HG02759 (cell line): ENCODE data around the gene MBTPS1.
"Not testable (repeated sequence)": the region's sequence is repeated elsewhere in the genome, so short reads cannot be mapped to it uniquely, and the experiment has no call there.

Source experiments
- ATAC-seq: cut with Tn5 transposase; IDR thresholded peaks from one replicate; pipeline ENCODE4 v1.9.1; 2021; ENCODE audit warnings: mild to moderate bottlenecking, moderate library complexity; ENCODE audit not compliant: unreplicated experiment

The MBTPS1 gene

GRCh38 chr16:84137769-84138357, 21.1 kb upstream of the MBTPS1 start:
- ATAC-seq = no peak

DNA sequence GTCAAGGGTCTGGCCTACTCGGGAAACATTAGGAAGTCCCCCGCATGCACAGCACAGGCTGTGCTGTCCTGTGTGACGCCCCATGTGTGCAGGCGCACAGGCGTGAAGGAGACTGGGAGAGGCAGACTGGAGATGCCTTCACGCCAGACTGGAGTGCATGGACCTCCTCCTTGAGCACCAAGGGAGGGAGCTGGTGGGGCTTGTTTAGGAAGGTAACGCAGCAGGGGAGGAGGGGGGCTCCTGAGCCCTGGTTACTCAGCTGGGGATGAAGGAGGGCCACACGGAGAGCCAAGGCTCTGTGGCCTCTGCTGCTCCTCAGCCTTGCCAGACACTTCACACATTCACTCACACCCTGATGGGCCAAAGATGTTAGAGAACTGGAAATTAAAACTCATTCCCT, 20.5 kb upstream of the MBTPS1 start:
- ATAC-seq = no peak

DNA sequence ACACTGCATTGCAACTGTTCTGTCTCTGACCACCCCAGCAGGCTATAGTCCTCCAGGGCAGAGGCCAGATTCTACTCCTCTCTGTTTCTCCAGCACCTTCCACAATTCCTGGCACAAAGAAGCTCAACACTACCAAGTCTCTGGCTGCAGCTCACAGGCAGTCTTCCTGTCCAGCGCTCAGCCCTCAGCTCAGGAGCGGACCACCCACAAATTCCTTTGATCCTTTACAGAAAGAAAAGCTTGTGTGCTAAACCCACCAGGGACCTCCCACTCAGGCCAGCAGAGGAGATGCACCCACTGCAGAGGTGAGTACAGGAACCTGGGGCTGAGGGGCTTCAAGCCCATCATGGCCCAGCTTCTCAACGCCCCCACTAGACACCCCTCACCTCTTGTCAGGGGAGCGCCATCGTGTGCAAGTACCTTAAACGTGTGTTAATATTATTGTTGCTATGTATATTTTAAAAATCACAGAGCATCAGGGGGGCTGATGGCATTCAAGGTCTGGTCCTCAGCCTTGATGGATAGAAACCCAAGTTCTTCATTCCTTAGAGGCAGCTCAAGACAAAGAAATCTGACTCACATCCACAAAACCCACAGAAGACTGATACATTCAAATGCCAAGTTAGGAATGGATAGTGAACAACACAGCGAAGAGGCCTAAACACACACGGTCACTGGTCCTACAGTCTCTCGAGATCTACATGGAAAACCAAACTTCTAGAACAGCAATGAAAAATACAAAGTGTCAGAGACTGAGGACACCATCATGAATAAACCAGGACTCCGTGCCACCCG, 19.8 kb upstream of the MBTPS1 start:
- ATAC-seq = no peak

GRCh38 chr16:84132527-84133285, 16.0 kb upstream of the MBTPS1 start:
- no peak for ATAC-seq

DNA sequence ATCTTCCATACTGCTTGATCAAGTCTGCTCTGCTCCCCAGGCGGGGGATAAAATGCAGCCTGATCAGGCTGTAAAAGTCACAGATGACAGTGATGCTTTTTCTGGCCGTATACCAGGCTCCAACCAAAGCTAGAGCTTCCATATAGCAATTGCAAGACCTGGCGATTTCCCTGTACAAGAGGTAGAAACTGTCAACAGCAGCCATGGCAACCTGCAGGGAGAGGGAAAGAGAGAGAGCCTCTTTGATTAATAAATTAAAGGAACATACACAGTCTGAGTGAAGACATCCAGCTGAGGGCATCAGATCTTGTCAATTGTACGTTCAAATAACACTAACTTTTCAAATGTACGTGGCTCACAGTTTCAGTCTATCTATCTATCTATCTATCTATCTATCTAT, 14.4 kb upstream of the MBTPS1 start:
- no peak for ATAC-seq

DNA sequence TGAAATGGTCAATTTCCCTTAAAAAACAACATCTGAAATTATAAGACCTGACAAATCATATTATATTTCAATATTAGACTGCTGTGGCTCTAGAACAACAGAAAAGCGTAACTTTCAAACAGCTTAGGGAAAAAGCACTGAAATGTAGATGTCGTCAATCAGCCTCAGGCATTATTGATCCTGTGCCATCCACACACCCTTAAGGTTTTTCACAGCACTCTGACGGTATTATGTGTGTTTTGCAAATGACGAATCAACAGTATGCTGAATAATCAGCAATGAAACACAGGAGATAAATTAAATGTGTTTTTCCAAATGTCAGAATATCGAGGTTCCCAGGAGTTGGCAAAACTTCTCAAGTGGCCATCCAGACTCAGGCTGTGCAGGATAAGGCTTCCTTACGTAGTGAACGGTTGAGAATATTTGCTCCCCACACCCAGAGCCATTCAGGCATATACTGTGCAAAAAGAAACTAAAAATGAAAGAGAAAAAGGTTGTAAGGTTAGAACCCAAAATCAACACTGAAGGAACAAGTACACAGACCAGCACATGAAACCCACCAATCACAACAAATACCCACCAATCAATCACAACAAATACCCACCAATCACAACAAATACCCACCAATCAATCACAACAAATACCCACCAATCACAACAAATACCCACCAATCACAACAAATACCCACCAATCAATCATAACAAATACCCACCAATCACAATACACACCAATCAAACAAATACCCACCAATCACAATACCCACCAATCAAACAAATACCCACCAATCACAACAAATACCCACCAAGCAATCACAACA, 7.7 kb upstream of the MBTPS1 start:
- ATAC-seq = no peak

DNA sequence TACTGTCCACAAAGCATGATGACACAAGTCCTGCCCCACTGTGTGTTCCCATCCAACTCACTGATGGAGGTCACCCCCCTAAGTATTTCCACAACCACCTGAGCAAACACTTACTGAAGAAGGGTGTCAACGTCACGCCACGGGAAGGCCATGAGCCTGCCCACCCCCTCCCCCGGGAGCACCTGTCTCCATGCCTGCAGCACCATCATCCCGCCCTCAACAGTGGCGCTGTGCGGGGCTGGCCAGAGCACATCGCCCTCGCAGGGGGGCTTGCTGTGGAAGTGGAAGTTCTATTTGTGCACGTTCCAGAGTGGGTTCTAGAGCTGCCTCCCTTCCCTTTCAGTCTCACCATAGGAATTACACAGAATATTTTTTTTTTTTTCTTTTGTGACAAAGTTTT, 4.3 kb upstream of the MBTPS1 start:
- ATAC-seq = no peak

DNA sequence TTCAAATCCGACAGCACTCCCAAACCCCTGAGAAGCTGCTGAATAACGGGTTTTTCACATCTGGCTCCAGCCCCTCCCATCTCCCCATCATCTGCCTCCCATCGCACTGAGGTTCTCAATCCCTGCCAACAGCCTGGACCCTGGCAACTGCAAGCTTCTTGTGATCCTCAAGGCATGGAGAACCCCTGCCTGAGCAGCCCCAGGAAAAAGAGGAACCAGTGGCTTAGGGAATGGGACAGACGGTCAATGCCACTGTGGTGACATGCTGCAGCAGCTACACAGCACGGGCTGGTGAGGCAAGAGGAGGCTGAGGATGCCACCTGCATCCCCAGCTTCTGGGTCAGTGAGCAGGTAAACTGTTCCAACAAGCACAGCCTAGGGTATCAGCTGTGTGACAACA, 3.3 kb upstream of the MBTPS1 start:
- ATAC-seq = no peak

GRCh38 chr16:84119368-84119767, 2.6 kb upstream of the MBTPS1 start:
- ATAC-seq = no peak

DNA sequence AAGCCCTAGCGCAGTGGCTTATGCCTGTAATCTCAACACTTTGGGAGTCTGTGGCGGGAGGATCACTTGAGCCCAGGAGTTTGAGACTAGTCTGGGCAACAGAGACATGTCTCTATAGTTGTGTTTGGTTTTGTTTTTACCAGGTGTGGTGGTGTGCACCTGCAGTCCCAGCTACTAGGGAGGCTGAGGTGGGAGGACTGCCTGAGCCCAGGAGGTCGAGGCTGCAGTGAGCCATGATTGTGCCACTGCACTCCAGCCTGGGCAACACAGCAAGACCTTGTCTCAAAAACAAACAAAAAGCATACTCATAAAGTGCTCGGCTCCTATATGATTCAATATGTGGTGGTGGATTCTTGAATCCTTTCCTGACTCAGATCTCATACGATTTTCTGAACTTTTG, 1.6 kb upstream of the MBTPS1 start:
- not testable (repeated sequence) for ATAC-seq

GRCh38 chr16:84117494-84117843, 727 bp upstream of the MBTPS1 start:
- no peak for ATAC-seq

- peak; percentile 32 for ATAC-seq
These were observed 623 bp downstream of the MBTPS1 start for GRCh38 chr16:84115919-84116719.

GRCh38 chr16:84111949-84112348, 4.8 kb downstream of the MBTPS1 start:
- ATAC-seq = not testable (repeated sequence)

GRCh38 chr16:84111525-84111924, 5.2 kb downstream of the MBTPS1 start:
- no peak for ATAC-seq

DNA sequence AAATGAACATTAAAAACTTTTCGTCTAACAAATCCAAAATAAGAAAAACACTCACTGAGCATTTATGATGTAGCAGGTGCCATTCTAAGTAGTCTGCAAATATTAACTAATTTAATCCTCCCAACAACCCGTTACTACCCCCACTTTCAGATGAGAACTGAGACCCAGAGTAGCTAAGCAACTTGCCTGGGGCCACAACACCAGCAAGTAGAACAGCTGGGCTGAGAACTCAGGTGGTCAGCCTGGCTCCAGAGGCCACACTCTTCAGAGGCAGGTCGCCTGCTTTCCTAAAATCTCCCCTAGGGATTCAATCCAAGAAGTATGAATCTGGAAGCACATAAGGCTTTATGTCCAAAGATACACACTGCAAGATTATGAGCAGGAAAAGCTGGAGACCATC, 6.2 kb downstream of the MBTPS1 start:
- no peak for ATAC-seq

- no peak for ATAC-seq
These were observed 7.0 kb downstream of the MBTPS1 start for GRCh38 chr16:84109598-84110335.

- ATAC-seq = no peak
These were observed 8.8 kb downstream of the MBTPS1 start for GRCh38 chr16:84107921-84108320.

DNA sequence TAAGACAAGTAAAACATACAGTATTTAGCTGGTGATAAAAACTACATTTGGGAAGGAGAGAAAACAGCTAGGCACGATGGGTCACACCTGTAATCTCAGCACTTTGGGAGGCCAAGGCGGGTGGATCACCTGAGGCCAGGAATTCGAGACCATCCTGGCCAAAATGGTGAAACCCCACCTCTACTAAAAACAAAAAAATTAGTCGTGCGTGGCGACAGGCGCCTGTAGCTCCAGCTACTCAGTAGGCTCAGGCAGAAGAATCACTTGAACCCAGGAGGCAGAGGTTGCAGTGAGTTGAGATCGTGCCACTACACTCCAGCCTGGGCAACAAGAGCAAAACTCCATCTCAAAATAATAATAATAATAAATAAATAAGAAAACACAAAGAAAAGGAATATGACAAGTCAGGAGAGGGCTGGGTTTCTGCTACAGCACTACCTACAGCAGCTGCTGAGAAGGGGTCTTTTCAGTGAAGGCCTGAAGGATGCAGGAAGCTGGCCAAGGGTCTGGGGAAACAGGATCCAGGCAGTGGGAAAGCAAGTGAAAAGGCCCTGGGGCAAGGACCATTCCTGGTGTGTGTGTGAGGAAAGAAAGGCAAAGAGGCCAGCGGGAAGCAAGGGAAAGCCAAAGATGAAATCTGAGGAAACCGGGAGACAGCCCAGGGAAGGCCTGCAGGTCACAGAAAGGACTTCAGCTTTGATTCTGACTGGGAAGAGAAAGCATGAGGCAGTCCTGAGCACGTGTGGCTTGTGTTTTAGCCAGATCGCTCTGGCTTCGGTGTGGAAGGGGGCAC, 10.6 kb downstream of the MBTPS1 start:
- no peak for ATAC-seq

DNA sequence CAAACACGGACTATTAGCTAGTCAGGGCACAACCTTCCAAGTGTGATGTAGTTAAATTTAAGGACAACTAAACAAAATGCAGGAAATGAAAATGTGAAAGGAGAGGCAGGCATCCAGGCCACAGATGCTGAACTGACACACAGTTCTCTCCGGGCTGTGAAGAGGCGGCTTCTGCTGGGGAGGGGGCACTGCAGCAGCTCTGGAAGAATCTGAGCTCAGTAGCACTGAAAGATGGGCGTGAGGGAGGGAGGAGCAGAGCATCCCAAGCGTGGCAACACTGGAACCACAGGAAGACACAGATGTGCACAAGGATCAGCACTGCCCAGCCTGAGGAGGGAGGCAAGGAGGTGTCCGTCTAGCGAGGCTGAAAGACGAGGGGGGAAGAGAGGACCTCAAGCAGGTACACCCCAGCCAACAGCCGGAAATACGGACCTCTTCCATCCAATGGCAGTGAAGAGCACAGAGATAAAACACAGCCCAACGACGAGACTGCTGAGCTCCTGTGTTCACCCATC, 11.4 kb downstream of the MBTPS1 start:
- no peak for ATAC-seq
